Limb (tissue), 2 donors: ENCODE results near the gene ZNF552.
"Not testable (repeated sequence)": the region's sequence is repeated elsewhere in the genome, so short reads cannot be mapped to it uniquely, and the experiment has no call there.

ENCODE experiments used
- DNase-seq, 2 donors: peaks; one replicate each; pipeline ENCODE4 v3.0.0-alpha.2; 2016; ENCODE audit errors: extremely low spot score in 2 of 2

Gene ZNF552

GRCh38 chr19:57814505-57815246, at the start of gene ZNF552:
Gene ZNF552, minus strand, starts transcription at chr19:57814913. Its CDS starts 170 bp downstream, at chr19:57814743.
- DNase-seq: peak; percentile 83 to 95

GRCh38 chr19:57862351-57862750, 47.6 kb upstream of the ZNF552 start:
- not testable (repeated sequence) for DNase-seq

- not testable (repeated sequence) for DNase-seq
Observed at GRCh38 chr19:57854117-57854516, 39.4 kb upstream of the ZNF552 start.

DNA sequence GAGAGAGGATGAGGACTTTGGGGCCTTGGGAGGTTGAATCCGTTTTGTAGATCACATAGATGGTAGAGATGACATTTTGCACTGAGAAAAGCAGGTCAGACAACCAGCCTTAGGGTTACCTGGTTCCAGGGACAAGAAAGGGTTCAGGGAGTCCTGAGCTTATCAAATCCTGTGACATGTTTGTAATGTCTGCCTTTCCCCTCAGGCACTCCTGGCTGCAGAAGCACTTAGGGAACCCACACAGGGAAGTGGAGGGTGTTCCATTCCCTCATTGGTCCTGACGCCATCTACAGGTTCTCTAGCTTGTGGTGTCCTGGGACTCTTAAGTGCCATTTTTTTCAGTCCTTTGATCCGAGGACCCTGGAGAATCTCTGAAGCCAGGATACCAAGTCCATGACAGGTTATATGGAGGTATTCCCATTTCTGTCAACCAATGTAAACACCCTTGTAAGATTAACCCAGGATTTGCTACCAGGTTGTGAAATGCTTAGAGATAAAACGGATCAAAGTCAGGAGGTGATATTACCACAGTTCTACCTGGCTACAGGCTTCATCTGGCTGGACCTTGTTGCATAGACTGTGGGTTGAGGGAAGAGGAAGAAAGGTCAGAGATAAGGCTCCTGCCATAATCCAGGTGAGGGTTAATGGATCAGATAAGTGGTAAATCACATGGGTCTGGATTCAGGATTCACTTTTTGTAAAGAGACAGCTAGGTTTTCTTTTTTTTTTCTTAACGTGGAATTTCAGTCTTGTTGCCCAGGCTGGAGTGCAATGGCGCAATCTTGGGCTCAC, 37.3 kb upstream of the ZNF552 start:
- DNase-seq: not testable (repeated sequence)

GRCh38 chr19:57850553-57851017, 35.9 kb upstream of the ZNF552 start:
- no peak for DNase-seq

- peak; percentile 77 to 83 for DNase-seq
Observed at GRCh38 chr19:57849666-57850473, 35.2 kb upstream of the ZNF552 start, which contains the start of gene ZNF587. Gene ZNF587, plus strand, starts transcription at chr19:57849859. Its CDS starts 180 bp downstream, at chr19:57850039.

DNA sequence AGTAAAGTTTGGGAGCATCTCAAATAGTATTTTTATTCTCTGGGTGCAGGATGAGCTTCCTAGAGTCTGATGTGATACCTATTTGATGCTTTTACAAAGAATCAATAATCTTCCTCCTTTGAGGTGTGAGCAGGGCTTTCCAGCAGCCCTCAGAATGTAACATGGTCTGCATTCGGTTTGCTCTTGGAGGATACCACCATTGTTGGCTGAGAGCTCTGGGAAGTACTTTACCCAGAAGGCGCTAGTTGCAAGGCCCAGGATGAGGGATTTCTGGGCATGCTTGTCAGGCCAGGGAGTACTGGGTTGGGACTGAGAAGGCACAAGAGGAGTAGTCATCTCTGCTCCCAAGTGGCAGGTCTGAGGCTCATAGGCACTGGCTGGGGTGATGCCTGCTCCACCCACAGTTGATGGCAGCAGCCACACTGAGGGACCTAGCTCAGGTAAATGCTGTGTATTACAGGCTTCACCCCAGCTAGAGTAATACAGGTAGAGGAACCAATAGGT, 34.5 kb upstream of the ZNF552 start:
- not testable (repeated sequence) for DNase-seq

- not testable (repeated sequence) for DNase-seq
Observed at GRCh38 chr19:57847164-57847563, 32.5 kb upstream of the ZNF552 start.

DNA sequence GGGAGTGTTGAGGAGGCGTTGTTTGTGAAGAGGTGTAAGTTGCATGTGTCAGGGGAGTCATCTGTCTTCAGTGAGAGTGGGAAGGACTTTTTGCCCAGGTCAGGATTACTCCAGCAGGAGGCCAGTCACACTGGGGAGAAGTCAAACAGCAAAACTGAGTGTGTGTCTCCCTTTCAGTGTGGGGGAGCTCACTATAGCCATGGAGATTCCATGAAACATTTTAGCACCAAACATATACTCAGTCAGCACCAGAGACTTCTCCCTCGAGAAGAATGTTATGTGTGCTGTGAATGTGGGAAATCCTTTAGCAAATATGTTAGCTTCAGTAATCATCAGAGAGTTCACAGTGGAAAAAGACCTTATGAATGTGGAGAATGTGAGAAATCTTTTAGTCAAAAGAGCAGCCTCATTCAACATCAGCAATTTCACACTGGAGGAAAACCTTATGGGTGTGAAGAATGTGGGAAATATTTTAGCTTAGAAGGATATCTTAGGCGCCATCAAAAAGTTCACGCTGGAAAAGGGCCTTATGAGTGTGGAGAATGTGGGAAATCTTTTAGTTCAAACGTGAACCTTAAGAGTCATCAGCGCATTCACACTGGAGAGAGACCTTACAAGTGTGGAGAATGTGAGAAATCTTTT, 26.5 kb upstream of the ZNF552 start:
- DNase-seq: no peak

DNA sequence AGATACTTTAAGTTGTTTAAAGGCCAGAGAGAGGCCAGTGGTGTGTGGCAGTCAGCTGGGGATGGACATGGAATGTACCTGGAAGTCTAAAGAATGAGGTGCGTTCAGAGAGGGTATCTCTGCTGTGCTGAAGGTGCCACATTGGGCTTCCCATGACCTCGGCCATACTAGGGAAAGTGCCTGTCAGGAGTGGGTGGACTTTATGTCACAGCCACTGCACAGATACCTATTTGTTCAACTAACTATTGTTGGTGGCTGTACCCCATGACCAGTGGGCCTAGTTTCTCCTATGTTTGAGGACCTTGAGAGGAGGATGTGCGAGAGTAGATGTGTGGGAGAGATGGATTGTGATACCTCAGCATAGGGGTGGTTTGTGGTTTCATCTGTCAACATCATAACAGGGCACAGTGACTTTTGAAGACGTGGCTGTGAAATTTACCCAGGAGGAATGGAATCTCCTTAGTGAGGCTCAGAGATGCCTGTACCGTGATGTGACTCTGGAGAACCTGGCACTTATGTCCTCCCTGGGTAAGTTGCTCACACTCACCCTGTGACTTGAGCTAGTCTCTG, 24.0 kb upstream of the ZNF552 start:
- not testable (repeated sequence) for DNase-seq

DNA sequence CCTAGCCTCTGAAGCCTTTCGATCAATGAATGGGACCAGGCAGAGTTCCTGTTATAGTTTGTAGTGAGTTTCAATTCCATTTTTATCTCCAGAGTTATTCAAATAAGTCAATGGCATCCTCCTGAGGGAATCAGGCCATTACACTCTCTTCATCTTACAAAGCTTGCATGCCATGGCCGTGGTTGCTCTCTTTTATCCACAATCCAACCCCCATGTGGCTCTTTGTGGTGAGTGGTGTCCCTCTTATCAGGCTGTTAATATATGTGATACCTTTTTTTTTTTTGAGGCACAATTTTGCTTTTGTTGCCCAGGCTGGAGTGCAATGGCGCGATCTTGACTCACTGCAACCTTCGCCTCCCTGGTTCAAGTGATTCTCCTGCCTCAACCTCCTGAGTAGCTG, 22.3 kb upstream of the ZNF552 start:
- DNase-seq: not testable (repeated sequence)

- DNase-seq: peak; percentile 59 to 90
Observed at GRCh38 chr19:57830071-57830602, 15.4 kb upstream of the ZNF552 start, which contains the start of gene ZNF587B. Gene ZNF587B, plus strand, starts transcription at chr19:57830299. Its CDS starts 230 bp downstream, at chr19:57830529.

GRCh38 chr19:57829316-57829715, 14.6 kb upstream of the ZNF552 start:
- no peak for DNase-seq

GRCh38 chr19:57825511-57825910, 10.8 kb upstream of the ZNF552 start:
- DNase-seq: no peak

- not testable (repeated sequence) for DNase-seq
Observed at GRCh38 chr19:57823608-57824007, 8.9 kb upstream of the ZNF552 start.

GRCh38 chr19:57823155-57823554, 8.4 kb upstream of the ZNF552 start:
- DNase-seq: not testable (repeated sequence)

- not testable (repeated sequence) for DNase-seq
Observed at GRCh38 chr19:57821501-57821900, 6.8 kb upstream of the ZNF552 start.

DNA sequence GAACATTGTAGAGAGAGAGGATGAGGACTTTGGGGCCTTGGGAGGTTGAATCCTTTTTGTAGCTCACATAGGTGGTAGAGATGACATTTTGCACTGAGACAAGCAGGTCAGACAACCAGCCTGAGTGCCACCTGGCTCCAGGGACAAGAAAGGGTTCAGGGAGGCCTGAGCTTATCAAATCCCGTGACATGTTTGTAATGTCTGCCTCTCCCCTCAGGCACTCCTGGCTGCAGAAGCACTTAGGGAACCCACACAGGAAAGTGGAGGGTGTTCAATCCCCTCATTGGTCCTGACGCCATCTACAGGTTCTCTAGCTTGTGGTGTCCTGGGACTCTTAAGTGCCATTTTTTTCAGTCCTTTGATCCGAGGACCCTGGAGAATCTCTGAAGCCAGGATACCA, 6.4 kb upstream of the ZNF552 start:
- DNase-seq: not testable (repeated sequence)

DNA sequence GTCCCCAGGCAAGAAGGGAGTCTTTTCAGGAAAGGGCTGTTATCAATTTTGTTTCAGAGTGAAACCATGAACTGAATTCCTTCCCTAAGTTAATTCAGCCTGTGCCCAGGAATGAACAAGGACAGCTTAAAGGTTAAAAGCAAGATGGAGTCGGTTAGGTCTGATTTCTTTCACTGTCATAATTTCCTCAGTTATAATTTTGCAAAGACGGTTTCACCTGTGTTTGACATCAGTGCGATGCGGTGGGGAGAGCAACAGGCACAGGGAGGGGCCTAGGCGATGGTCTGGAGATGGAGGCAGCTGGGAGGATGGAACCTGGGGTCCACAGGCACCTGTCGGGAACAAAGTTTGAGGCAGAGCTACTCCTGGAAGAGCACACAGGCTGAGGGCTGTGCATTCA, 5.9 kb upstream of the ZNF552 start:
- DNase-seq: no peak
